Measurements from ENCODE around the gene DYNLT2.
A peak's percentile ranks its signal among the peaks of the same experiment; 100 is the strongest.

DYNLT2 gene

GRCh38 chr6:169738204-169738975 lies 13.0 kb downstream of the DYNLT2 start:
- no peak for DNase-seq (ENCODE audit: low spot score)

GRCh38 chr6:169729961-169730360 lies 21.4 kb downstream of the DYNLT2 start:
- DNase-seq (ENCODE audit: low spot score): no peak

GRCh38 chr6:169726963-169727362 lies 24.4 kb downstream of the DYNLT2 start:
- no peak for DNase-seq (ENCODE audit: low spot score)

GRCh38 chr6:169726049-169726400 lies 25.3 kb downstream of the DYNLT2 start:
- no peak for DNase-seq (ENCODE audit: low spot score)

DNA sequence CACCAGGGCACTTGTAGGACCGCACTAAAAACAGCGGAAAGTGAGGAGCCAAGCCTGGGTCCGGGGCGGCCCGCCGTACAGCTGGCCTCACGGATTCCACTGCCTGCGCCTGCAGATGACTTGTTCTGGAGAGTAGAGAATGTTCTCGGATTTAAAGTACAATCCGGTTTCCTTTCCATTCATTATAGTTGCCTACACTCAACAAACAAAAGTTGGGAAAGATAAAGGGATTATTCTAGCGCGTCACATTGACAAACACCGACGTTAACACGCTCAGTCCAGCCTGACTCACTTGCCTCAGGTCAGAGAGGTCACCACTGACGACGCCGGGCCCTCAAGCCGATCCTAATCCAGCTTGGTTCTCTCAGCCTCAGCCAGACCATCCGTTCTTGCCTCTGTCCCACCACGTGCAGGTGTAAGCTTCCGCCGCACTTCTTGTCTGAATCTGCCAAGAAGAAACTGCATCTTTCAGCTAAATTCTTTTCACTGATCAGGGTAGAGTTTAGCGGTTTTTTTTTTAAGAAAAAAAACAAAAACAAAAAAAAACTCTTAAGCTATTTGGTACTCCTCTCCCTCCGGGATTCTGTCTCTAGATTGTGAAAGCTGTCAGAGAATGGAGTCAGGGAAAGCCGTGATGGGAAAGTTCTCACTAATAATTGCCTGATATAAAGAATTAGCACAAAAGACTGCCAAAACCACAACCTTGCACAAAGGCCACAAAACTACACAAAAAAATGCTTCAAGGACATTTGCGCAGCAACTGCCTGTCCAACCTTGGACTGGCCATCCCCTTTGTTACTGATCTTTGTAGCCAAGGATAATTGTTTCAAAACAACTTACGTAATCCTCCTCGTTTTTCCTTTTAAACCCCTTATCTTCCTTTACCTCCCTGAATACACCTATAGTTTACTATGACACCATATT lies 26.0 kb downstream of the DYNLT2 start:
- peak; percentile 90 for DNase-seq (ENCODE audit: low spot score)

GRCh38 chr6:169724494-169725124 lies 26.8 kb downstream of the DYNLT2 start, which contains the start of gene PHF10:
TSS of gene PHF10 (minus strand) at chr6:169724500. CDS start at chr6:169723931, 569 bp downstream.
- DNase-seq (ENCODE audit: low spot score): peak; percentile 42

GRCh38 chr6:169723991-169724493 lies 27.3 kb downstream of the DYNLT2 start:
- peak; percentile 34 for DNase-seq (ENCODE audit: low spot score)

DNA sequence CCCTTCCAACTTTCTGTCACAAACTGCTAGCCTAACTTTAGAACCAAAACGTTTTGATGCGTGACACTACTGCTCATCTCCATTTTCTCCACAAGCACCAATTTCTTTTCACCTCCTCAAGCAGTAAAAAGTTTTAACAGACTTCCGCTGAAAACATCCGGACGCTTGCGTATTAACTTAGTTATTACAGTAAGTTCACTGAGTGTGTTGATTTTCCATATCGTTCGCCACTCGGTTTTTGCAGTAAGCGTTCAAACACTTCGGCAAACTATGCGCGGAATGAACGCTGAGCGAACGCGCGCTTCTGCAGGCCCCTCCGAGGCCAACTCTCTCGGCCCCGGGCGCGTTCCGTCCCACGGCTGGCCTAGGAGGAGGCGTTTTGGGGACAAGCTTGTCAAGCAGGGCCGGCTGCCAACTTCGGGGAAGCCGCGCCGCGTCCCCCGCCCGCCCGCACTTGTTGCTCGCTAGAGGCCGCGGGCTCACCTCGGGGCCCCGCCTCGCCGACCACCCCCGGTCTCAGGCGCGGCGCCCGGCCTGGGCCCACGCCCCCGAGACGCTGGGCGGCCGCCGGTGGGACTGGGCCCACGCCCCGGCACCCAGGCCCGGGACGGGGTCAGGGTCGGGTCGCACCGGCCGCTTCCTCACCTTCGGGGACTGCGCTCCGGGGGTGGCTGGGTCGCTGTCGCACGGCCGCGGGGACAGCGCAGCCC lies 28.0 kb downstream of the DYNLT2 start:
- DNase-seq (ENCODE audit: low spot score): peak; percentile 66

DNA sequence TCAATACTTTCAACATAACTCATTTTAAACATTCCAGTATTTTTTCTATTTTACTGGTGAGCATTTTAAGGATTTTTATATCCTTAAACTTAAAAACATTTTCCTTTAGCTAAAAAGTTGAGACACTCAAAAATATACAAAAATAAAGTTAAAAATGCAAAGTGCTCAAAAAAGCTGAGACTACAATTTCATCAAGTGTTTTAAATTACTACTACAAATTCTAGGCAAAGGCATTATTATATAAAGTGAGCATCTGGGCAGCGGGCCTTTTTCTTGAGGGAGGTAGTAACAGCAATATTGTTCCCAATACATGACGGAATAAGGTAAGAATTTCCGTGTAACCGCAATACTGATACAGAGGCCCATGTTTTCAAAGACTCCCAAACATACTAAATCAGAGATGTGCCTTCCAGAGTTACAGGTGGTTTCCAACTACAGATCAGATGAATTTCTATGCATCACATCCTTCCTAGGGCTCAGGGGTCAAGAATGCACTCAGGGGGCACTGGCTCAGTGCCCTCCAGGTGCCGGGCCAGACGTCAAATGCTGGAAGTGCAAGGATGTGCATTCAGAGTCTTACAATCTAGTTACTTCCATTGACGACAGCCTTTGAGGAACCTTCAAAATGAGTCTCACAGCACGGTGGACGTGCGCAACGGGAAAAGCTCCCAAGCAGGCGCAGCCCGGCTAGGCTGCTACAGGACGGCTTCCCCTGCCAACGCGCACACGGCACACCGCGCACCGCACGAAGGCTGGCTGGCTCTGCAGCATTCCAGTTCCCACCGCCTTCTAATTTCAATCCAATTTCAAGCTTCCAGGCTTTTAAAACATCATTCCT lies 28.8 kb downstream of the DYNLT2 start:
- DNase-seq (ENCODE audit: low spot score): peak; percentile 87

DNA sequence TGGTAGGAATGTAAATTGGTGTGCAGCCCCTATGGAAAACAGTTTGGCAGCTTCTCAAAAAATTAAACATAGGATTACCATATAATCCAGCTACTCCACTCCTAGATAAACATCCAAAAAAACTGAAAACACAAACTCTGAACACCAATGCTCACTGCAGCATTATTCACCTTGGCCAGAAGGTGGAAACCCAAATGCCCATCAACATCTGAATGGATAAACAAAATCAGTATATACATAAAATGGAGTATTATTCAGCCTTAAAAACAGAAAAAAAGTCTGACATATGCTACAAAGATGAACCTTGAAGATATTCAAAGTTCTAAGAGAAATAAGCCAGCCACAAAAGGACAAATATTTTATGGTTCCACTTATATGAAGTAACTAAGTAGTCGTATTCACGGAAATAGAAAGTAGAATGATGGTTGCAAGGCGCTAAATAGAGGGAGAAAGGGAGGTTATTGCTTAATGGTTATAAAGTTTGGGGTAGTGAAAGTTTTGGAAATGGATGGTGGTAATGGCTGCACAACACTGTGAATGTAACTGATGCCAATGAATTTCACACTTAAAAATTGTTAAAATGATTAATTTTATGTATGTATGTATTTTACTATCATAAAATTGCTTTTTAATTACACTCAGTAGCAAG lies 31.0 kb downstream of the DYNLT2 start:
- DNase-seq (ENCODE audit: low spot score): peak; percentile 35

DNA sequence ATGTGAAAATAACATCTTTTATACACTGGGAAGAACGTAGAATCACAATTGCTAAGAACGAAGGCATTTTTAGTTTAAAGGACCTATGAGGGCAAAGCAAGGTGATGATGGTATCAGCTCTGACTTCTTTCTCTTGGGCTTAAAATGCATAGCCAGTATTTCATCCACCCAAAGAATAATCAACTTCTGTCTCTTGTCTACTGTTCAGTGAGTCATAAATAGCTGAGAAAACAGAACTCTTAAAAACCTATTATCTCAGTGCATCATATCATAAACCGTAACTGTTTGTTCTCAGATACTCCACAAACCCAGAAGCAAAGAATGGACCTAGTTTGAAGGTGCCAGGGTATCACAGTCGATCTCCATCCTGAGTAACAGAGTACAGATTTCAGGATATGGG lies 32.3 kb downstream of the DYNLT2 start:
- no peak for DNase-seq (ENCODE audit: low spot score)

DNA sequence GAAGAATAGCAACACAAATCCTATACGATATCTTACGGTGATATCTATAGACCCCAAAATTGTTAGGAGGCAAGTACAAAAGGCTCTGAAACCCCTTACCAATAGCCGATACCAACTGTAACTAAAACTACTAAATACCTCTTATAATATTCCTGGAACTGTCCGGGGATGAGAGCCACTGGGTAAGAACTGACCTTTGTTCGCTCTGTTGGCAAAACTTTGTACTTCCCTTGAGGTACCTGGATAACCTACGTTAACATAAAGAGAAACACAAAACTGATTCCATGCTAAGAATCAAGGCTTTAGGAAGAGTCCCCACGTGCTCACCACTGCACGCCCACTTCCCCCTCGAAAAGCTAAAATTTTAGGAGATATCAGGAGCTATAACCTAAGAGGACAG lies 36.8 kb downstream of the DYNLT2 start:
- DNase-seq (ENCODE audit: low spot score): no peak

- DNase-seq (ENCODE audit: low spot score): no peak
Measured at GRCh38 chr6:169714178-169714577, 37.2 kb downstream of the DYNLT2 start.

DNA sequence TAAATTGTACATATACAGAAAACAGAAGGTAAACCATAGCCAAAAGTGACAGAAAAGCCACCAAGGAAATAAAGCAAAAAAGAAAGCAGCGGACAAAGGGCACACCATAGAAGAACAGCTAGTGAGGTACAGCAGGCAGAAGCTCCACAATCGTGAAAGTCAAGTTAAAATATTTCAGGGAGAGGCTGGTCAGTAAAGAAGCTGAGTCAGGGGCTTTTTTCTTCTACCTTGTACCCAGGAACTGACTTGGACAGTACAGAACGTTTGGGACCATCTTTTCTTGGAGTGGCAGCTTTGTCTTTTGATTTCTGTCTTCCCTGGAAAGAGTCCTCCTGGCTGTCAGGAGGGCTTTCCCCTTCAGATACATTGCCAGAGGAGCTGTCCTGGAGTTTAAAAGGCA lies 41.4 kb downstream of the DYNLT2 start:
- no peak for DNase-seq (ENCODE audit: low spot score)

GRCh38 chr6:169709293-169709692 lies 42.1 kb downstream of the DYNLT2 start:
- DNase-seq (ENCODE audit: low spot score): no peak

DNA sequence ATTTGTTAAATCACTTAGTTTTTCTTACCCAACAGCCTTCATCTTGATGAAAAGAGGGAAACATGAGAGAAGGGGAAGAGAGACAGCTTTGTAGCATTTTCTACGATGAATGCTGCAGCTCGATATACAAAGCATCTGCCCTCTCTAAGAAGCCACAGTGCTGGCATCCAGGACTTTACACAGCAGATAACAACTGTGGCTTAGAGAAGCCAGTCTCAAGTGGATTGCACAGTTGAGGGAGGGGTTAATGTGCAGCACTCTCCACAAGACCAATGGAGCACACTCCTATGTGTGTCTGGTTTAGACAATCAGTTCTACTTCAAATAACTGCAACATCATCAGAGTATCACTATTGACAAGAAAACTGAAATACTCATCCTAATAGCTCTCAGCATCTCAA lies 43.6 kb downstream of the DYNLT2 start:
- no peak for DNase-seq (ENCODE audit: low spot score)

DNA sequence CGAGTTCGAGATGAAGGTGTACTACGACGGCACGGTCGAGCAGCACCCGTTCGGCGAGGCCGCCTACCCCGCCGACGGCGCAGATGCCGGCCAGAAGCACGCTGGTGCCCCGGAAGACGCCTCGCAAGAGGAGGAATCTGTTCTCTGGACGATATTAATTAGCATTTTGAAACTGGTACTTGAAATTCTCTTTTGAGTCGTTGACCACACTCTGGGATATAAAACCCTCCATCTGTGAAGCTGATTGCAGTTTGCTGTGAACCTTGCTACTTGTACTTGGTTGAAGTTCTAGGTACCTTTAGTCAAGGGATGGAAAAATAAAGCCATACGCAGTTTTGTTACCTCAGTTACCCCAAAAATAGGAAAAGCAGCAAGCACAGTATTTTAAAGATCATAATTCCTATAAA lies 48.5 kb downstream of the DYNLT2 start:
- DNase-seq (ENCODE audit: low spot score): no peak

- peak; percentile 97 for DNase-seq (ENCODE audit: low spot score)
Measured at GRCh38 chr6:169701954-169702839, 49.2 kb downstream of the DYNLT2 start, which contains the start of the genes C6orf120 and WDR27. TSS of gene C6orf120 (plus strand) at chr6:169702126. CDS start at chr6:169702460, 334 bp downstream. TSS of gene WDR27 (minus strand) at chr6:169702029. CDS start at chr6:169689005, 13,024 bp downstream.

Measured in RKO (cell line).